ENCODE measurements around the gene AUTS2. TPM values are rescaled to one million over a fixed set of nuclear protein-coding genes. Genes with fewer than 3 reads are reported as not detected.

Gene AUTS2
- total RNA-seq, 1 donor from 2014 or later, result 125 TPM

- Mint-ChIP-seq H3K9me3 (ENCODE audit: low read depth) (no peaks in the 10 kb centered on the region), H3K27ac (no peak overlapping the region), H3K4me3 (ENCODE audit: low read depth) (no peak overlapping the region), H3K4me1 (ENCODE audit: low read depth) (peaks cover 13% of the 10 kb centered on the region), H3K27me3 (no peaks in the 10 kb centered on the region), H3K36me3 (ENCODE audit: insufficient read depth) (no peaks in the 10 kb centered on the region)
- no peak for DNase-seq (ENCODE audit: low spot score, unreplicated experiment)
- TF ChIP-seq CTCF (IDR thresholded peaks at IDR 0.05; ENCODE audit: unreplicated experiment), result no peak
Observed at GRCh38 chr7:69772718-69773436, 174.6 kb downstream of the AUTS2 start.

GRCh38 chr7:69773535-69774225 is 175.4 kb downstream of the AUTS2 start:
- no peaks in the 10 kb centered on the region for H3K36me3 Mint-ChIP-seq (ENCODE audit: insufficient read depth)
- no peak overlapping the region for H3K4me3 Mint-ChIP-seq (ENCODE audit: low read depth)
- no peaks in the 10 kb centered on the region for H3K9me3 Mint-ChIP-seq (ENCODE audit: low read depth)
- no peak overlapping the region for H3K27ac Mint-ChIP-seq
- H3K4me1 Mint-ChIP-seq (ENCODE audit: low read depth), result peaks cover 12% of the 10 kb centered on the region
- no peak for DNase-seq (ENCODE audit: low spot score, unreplicated experiment)
- TF ChIP-seq CTCF (IDR thresholded peaks at IDR 0.05; ENCODE audit: unreplicated experiment), result no peak
- H3K27me3 Mint-ChIP-seq, result no peaks in the 10 kb centered on the region

- no peak overlapping the region for H3K4me3 Mint-ChIP-seq (ENCODE audit: low read depth)
- no peak for TF ChIP-seq CTCF (IDR thresholded peaks at IDR 0.05; ENCODE audit: unreplicated experiment)
- peak overlapping the region; percentile 38 for H3K27ac Mint-ChIP-seq
- H3K36me3 Mint-ChIP-seq (ENCODE audit: insufficient read depth), result no peaks in the 10 kb centered on the region
- DNase-seq (ENCODE audit: low spot score, unreplicated experiment), result no peak
- no peaks in the 10 kb centered on the region for H3K27me3 Mint-ChIP-seq
- no peaks in the 10 kb centered on the region for H3K9me3 Mint-ChIP-seq (ENCODE audit: low read depth)
- peaks cover 12% of the 10 kb centered on the region for H3K4me1 Mint-ChIP-seq (ENCODE audit: low read depth)
Observed at GRCh38 chr7:69775231-69775771, 177.0 kb downstream of the AUTS2 start.

- no peak overlapping the region for H3K4me3 Mint-ChIP-seq (ENCODE audit: low read depth)
- no peaks in the 10 kb centered on the region for H3K27me3 Mint-ChIP-seq
- H3K36me3 Mint-ChIP-seq (ENCODE audit: insufficient read depth), result no peaks in the 10 kb centered on the region
- DNase-seq (ENCODE audit: low spot score, unreplicated experiment), result no peak
- H3K4me1 Mint-ChIP-seq (ENCODE audit: low read depth), result peaks cover 11% of the 10 kb centered on the region
- TF ChIP-seq CTCF (IDR thresholded peaks at IDR 0.05; ENCODE audit: unreplicated experiment), result no peak
- no peak overlapping the region for H3K27ac Mint-ChIP-seq
- no peaks in the 10 kb centered on the region for H3K9me3 Mint-ChIP-seq (ENCODE audit: low read depth)
Observed at GRCh38 chr7:69776611-69777010, 178.3 kb downstream of the AUTS2 start.

GRCh38 chr7:69778138-69778537 is 179.9 kb downstream of the AUTS2 start:
- Mint-ChIP-seq H3K4me1 (ENCODE audit: low read depth) (peaks cover 15% of the 10 kb centered on the region), H3K27ac (no peak overlapping the region), H3K36me3 (ENCODE audit: insufficient read depth) (no peaks in the 10 kb centered on the region), H3K4me3 (ENCODE audit: low read depth) (no peak overlapping the region), H3K27me3 (no peaks in the 10 kb centered on the region), H3K9me3 (ENCODE audit: low read depth) (no peaks in the 10 kb centered on the region)
- no peak for TF ChIP-seq CTCF (IDR thresholded peaks at IDR 0.05; ENCODE audit: unreplicated experiment)
- no peak for DNase-seq (ENCODE audit: low spot score, unreplicated experiment)
